ENCODE measurements around the gene LCN10. TPM values are rescaled to one million over a fixed set of nuclear protein-coding genes. Genes with fewer than 3 reads are reported as not detected.

LCN10 gene
- total and polyA plus RNA-seq, 2 donors (not counting 3 experiments of a cell fraction or from before 2014, with no cell fraction given): not detected

DNA sequence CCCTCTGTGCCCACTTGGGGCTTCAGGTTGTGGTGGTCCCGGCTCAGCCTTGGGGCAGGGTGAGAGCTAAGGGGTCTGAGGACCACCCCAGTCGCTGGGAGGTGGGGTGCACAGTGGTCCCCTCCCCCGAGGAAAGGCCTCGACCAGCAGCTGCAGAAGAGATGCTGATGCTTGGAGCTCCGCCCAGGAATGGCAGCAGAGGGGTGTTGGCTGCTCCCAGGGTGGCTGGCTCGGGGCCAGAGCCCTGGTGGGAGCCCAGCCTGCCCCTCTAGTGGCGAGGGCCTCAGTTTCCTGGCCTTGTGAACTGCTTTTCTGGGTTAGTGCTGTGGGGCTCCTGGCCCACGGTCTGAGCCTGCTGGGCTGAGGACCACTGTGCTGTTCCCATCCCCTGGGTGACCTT is 29.2 kb downstream of the LCN10 start:
- H4K20me1 ChIP-seq (replicated peaks; ENCODE audit: control insufficient read depth, extremely low read depth, insufficient read depth, low read length): no peaks in the 10 kb centered on the region
- H3K36me3 ChIP-seq (ENCODE audit: control insufficient read depth in 2 of 2, extremely low read depth in 1 of 2, insufficient read depth in 2 of 2, low read length in 2 of 2): peaks cover 0 to 8% of the 10 kb centered on the region in 2 experiments
- ChIA-PET POLR2A (interaction anchor here (0.6 to 3.8 kb wide), 9 partner anchors 9 to 39 kb away, joined by 3 to 32 read pairs (median 5); partner anchors contain the start of gene AGPAT2), CTCF (interaction anchor here (0.9 to 2.1 kb wide), 9 partner anchors 9 to 69 kb away, joined by 3 to 16 read pairs (median 4); no protein-coding TSS in a partner anchor)
- no peaks in the 10 kb centered on the region for H3K27me3 ChIP-seq (ENCODE audit: control insufficient read depth in 2 of 2, insufficient read depth in 2 of 2, low read length in 2 of 2)
- TF ChIP-seq EZH2 (IDR thresholded peaks at IDR 0.05; ENCODE audit: borderline replicate concordance, low read depth, low read length, severe bottlenecking) (no peak), GATA2 (IDR thresholded peaks at IDR 0.05; ENCODE audit: insufficient read depth, insufficient read length, low read depth, low read length) (no peak), FOS (IDR thresholded peaks at IDR 0.05; ENCODE audit: borderline replicate concordance, insufficient read depth, low read length) (no peak), POLR2A (IDR thresholded peaks at IDR 0.05; ENCODE audit: low read depth, low read length) (peak; percentile 50), MYC (IDR thresholded peaks at IDR 0.05; ENCODE audit: low read depth, low read length) (no peak), POLR2AphosphoS5 (IDR thresholded peaks at IDR 0.05; ENCODE audit: insufficient read depth, low read depth, low read length) (peak; percentile 55), JUN (IDR thresholded peaks at IDR 0.05; ENCODE audit: borderline replicate concordance, insufficient read depth, insufficient read length, low read depth) (no peak), MAX (IDR thresholded peaks at IDR 0.05; ENCODE audit: insufficient read depth, insufficient read length) (no peak), CTCF (IDR thresholded peaks at IDR 0.05; ENCODE audit: extremely low read depth in 1 of 2, insufficient read depth in 1 of 2, low read depth in 1 of 2, low read length in 2 of 2) (peak in 1 of 2 donors; percentile 27)
- no peaks in the 10 kb centered on the region for H3K9me1 ChIP-seq (replicated peaks; ENCODE audit: control insufficient read depth, extremely low read depth, insufficient read depth, low read length)
- peak; percentile 96 for FAIRE-seq
- H3K9ac ChIP-seq (replicated peaks; ENCODE audit: extremely low read depth, insufficient read depth, low read length): peak overlapping the region; percentile 80
- peaks cover 42% of the 10 kb centered on the region for H3K79me2 ChIP-seq (ENCODE audit: control insufficient read depth, insufficient read depth, low read length)
- peak overlapping the region; percentile 96 for H3K27ac ChIP-seq (ENCODE audit: insufficient read depth, low read depth, low read length)
- peak; percentile 75 for DNase-seq (ENCODE audit: low read depth, low spot score)
- H3K4me2 ChIP-seq (ENCODE audit: insufficient read depth, low read length): peak overlapping the region; percentile 78
- H3K9me3 ChIP-seq (replicated peaks; ENCODE audit: control insufficient read depth, insufficient read depth, low read length): no peaks in the 10 kb centered on the region
- peaks cover 32% of the 10 kb centered on the region for H3K4me1 ChIP-seq (ENCODE audit: control insufficient read depth, extremely low read depth, insufficient read depth, low read length)
- no peak overlapping the region for H2AFZ ChIP-seq (ENCODE audit: low read depth, low read length)
- intact Hi-C loops (cut with micrococcal nuclease): loop anchor here (1.0 to 5.0 kb wide), 6 partner anchors 8 to 351 kb away; partner anchors contain the start of genes AGPAT2, DNLZ and SEC16A
- dilution Hi-C loops (cut with MboI; ENCODE audit: extremely low pct_ligation_motif_present, low sequenced_read_pairs): no loop called here
- H3K4me3 ChIP-seq (replicated peaks in 1 of 3; ENCODE audit: insufficient read depth in 1 of 3, low read depth in 1 of 3, low read length in 3 of 3): peak overlapping the region; percentile 68 to 81 (median 75)
- no TSS peak for BruUV-seq (replicated peaks)
